ENCODE results near the gene ATP1B3.
A peak's percentile ranks its signal among the peaks of the same experiment; 100 is the strongest.
"Not testable (repeated sequence)": the region's sequence is repeated elsewhere in the genome, so short reads cannot be mapped to it uniquely, and the experiment has no call there.

ATP1B3 gene

GRCh38 chr3:141876381-141876890 lies at the start of gene ATP1B3:
Gene ATP1B3 (plus strand): TSS chr3:141876643. CDS start chr3:141876802, 159 bp downstream.
- DNase-seq (ENCODE audit: low spot score) = peak; percentile 86

- no peak for DNase-seq (ENCODE audit: low spot score)
Observed at GRCh38 chr3:141828487-141828886, 48.0 kb upstream of the ATP1B3 start.

GRCh38 chr3:141828890-141829289 lies 47.6 kb upstream of the ATP1B3 start:
- DNase-seq (ENCODE audit: low spot score) = no peak

GRCh38 chr3:141830508-141830907 lies 45.9 kb upstream of the ATP1B3 start:
- DNase-seq (ENCODE audit: low spot score) = no peak

- no peak for DNase-seq (ENCODE audit: low spot score)
Observed at GRCh38 chr3:141834292-141834691, 42.2 kb upstream of the ATP1B3 start.

- DNase-seq (ENCODE audit: low spot score) = no peak
Observed at GRCh38 chr3:141835557-141836229, 40.8 kb upstream of the ATP1B3 start.

GRCh38 chr3:141839389-141839788 lies 37.1 kb upstream of the ATP1B3 start:
- DNase-seq (ENCODE audit: low spot score) = no peak

GRCh38 chr3:141840737-141841544 lies 35.5 kb upstream of the ATP1B3 start:
- DNase-seq (ENCODE audit: low spot score) = no peak

GRCh38 chr3:141844108-141844507 lies 32.3 kb upstream of the ATP1B3 start:
- no peak for DNase-seq (ENCODE audit: low spot score)

- no peak for DNase-seq (ENCODE audit: low spot score)
Observed at GRCh38 chr3:141844812-141845211, 31.6 kb upstream of the ATP1B3 start.

- no peak for DNase-seq (ENCODE audit: low spot score)
Observed at GRCh38 chr3:141845407-141846049, 30.9 kb upstream of the ATP1B3 start.

- DNase-seq (ENCODE audit: low spot score) = no peak
Observed at GRCh38 chr3:141846050-141846433, 30.4 kb upstream of the ATP1B3 start.

- DNase-seq (ENCODE audit: low spot score) = not testable (repeated sequence)
Observed at GRCh38 chr3:141848159-141848748, 28.2 kb upstream of the ATP1B3 start.

GRCh38 chr3:141849056-141849815 lies 27.2 kb upstream of the ATP1B3 start:
- no peak for DNase-seq (ENCODE audit: low spot score)

GRCh38 chr3:141851411-141851810 lies 25.0 kb upstream of the ATP1B3 start:
- DNase-seq (ENCODE audit: low spot score) = no peak

- DNase-seq (ENCODE audit: low spot score) = no peak
Observed at GRCh38 chr3:141853081-141853601, 23.3 kb upstream of the ATP1B3 start.

- DNase-seq (ENCODE audit: low spot score) = no peak
Observed at GRCh38 chr3:141853629-141854168, 22.7 kb upstream of the ATP1B3 start.

- DNase-seq (ENCODE audit: low spot score) = no peak
Observed at GRCh38 chr3:141854599-141854998, 21.8 kb upstream of the ATP1B3 start.

- DNase-seq (ENCODE audit: low spot score) = no peak
Observed at GRCh38 chr3:141858312-141858711, 18.1 kb upstream of the ATP1B3 start.

- no peak for DNase-seq (ENCODE audit: low spot score)
Observed at GRCh38 chr3:141859651-141860050, 16.8 kb upstream of the ATP1B3 start.

GRCh38 chr3:141860086-141860669 lies 16.3 kb upstream of the ATP1B3 start:
- no peak for DNase-seq (ENCODE audit: low spot score)
